ENCODE results near the gene TGFBI.

TGFBI gene

GRCh38 chr5:136080483-136081216, 51.9 kb downstream of the TGFBI start:
- no peaks in the 10 kb centered on the region for H3K27me3 ChIP-seq (ENCODE audit: control insufficient read depth in 5 of 5, insufficient read depth in 4 of 5, low read length in 5 of 5)
- H3K9ac ChIP-seq (ENCODE audit: low read length in 5 of 5) = peak overlapping the region in 4 of 5 donors; percentile 30 to 50 (median 39)

DNA sequence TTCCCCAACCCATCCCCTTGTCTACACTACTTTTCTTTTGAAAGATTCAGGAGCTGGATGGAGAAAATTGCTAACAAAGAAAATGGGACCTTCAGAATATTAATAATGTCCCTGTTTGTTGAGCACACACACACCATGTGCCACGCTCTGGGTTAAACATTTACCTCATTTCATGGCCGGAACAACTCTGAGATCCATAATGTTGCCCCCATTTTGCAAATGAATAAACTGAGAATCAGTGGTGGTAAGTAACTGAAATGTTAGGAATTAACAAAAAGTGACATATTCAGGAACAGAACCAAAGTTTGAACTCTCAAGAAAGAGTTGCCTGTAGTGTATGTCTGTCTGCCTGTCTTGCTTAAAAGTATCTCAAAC, 52.4 kb downstream of the TGFBI start:
- no peak overlapping the region for H3K27ac ChIP-seq (ENCODE audit: low read depth, low read length)
- H3K9ac ChIP-seq (ENCODE audit: low read length in 5 of 5) = peak overlapping the region in 2 of 5 donors; percentile 31 to 45
- H3K9me3 ChIP-seq (ENCODE audit: control insufficient read depth in 5 of 5, low read length in 5 of 5) = no peaks in the 10 kb centered on the region
- H3K27me3 ChIP-seq (ENCODE audit: control insufficient read depth in 5 of 5, insufficient read depth in 4 of 5, low read length in 5 of 5) = no peaks in the 10 kb centered on the region
- peaks cover 3 to 36% (median 15%) of the 10 kb centered on the region in 5 donors for H3K4me1 ChIP-seq (ENCODE audit: control insufficient read depth in 5 of 5, insufficient read depth in 5 of 5, low read length in 5 of 5)
- H3K36me3 ChIP-seq (ENCODE audit: control insufficient read depth in 5 of 5, insufficient read depth in 5 of 5, low read length in 5 of 5) = no peaks in the 10 kb centered on the region
- H3K4me3 ChIP-seq (ENCODE audit: low read depth in 1 of 5, low read length in 5 of 5) = peak overlapping the region in 1 of 5 donors; percentile 61

More at GRCh38 chr5:136080483-136081216, 51.9 kb downstream of the TGFBI start:
- Histone ChIP-seq H3K27ac (ENCODE audit: low read depth, low read length) (peak overlapping the region; percentile 38), H3K4me1 (ENCODE audit: control insufficient read depth in 5 of 5, insufficient read depth in 5 of 5, low read length in 5 of 5) (peaks cover 3 to 36% (median 15%) of the 10 kb centered on the region in 5 donors), H3K9me3 (ENCODE audit: control insufficient read depth in 5 of 5, low read length in 5 of 5) (no peaks in the 10 kb centered on the region), H3K36me3 (ENCODE audit: control insufficient read depth in 5 of 5, insufficient read depth in 5 of 5, low read length in 5 of 5) (no peaks in the 10 kb centered on the region), H3K4me3 (ENCODE audit: low read depth in 1 of 5, low read length in 5 of 5) (peak overlapping the region; percentile 47 to 70 (median 60))

- no peaks in the 10 kb centered on the region for H3K36me3 ChIP-seq (ENCODE audit: control insufficient read depth in 5 of 5, insufficient read depth in 5 of 5, low read length in 5 of 5)
- H3K4me1 ChIP-seq (ENCODE audit: control insufficient read depth in 5 of 5, insufficient read depth in 5 of 5, low read length in 5 of 5) = peaks cover 3 to 46% (median 19%) of the 10 kb centered on the region in 5 donors
- no peak overlapping the region for H3K4me3 ChIP-seq (ENCODE audit: low read depth in 1 of 5, low read length in 5 of 5)
- no peaks in the 10 kb centered on the region for H3K27me3 ChIP-seq (ENCODE audit: control insufficient read depth in 5 of 5, insufficient read depth in 4 of 5, low read length in 5 of 5)
- no peak overlapping the region for H3K9ac ChIP-seq (ENCODE audit: low read length in 5 of 5)
- H3K27ac ChIP-seq (ENCODE audit: low read depth, low read length) = no peak overlapping the region
- H3K9me3 ChIP-seq (ENCODE audit: control insufficient read depth in 5 of 5, low read length in 5 of 5) = no peaks in the 10 kb centered on the region
Observed at GRCh38 chr5:136082390-136083193, 53.8 kb downstream of the TGFBI start.

DNA sequence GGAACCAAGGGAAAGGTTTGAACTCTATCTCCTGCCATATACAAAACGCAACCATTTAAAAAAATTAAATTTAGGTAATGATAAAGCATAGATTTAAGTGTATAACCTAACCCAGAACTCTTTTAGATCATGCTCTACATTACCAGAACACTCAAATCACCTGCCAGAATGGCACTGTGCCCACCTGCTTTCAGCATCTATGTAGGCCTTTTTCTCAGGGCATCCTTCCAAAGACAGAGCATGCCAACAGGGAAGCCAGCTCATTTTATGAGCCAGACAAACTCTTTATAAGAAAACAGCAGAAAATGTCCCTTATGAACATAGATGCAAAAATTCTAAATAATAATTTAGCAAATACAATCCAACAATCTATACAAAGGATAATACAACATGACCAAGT, 55.9 kb downstream of the TGFBI start:
- Histone ChIP-seq H3K27ac (ENCODE audit: low read depth, low read length) (no peak overlapping the region), H3K9me3 (ENCODE audit: control insufficient read depth in 5 of 5, low read length in 5 of 5) (no peaks in the 10 kb centered on the region), H3K27me3 (ENCODE audit: control insufficient read depth in 5 of 5, insufficient read depth in 4 of 5, low read length in 5 of 5) (no peaks in the 10 kb centered on the region), H3K4me1 (ENCODE audit: control insufficient read depth in 5 of 5, insufficient read depth in 5 of 5, low read length in 5 of 5) (peaks cover 3 to 67% (median 30%) of the 10 kb centered on the region in 5 donors), H3K9ac (ENCODE audit: low read length in 5 of 5) (no peak overlapping the region), H3K36me3 (ENCODE audit: control insufficient read depth in 5 of 5, insufficient read depth in 5 of 5, low read length in 5 of 5) (no peaks in the 10 kb centered on the region), H3K4me3 (ENCODE audit: low read depth in 1 of 5, low read length in 5 of 5) (no peak overlapping the region)

GRCh38 chr5:136086783-136087566, 58.2 kb downstream of the TGFBI start:
- Histone ChIP-seq H3K36me3 (ENCODE audit: control insufficient read depth in 5 of 5, insufficient read depth in 5 of 5, low read length in 5 of 5) (no peaks in the 10 kb centered on the region), H3K9me3 (ENCODE audit: control insufficient read depth in 5 of 5, low read length in 5 of 5) (no peaks in the 10 kb centered on the region), H3K4me1 (ENCODE audit: control insufficient read depth in 5 of 5, insufficient read depth in 5 of 5, low read length in 5 of 5) (peaks cover 3 to 55% (median 21%) of the 10 kb centered on the region in 5 donors), H3K9ac (ENCODE audit: low read length in 5 of 5) (no peak overlapping the region), H3K27ac (ENCODE audit: low read depth, low read length) (peak overlapping the region; percentile 54), H3K4me3 (ENCODE audit: low read depth in 1 of 5, low read length in 5 of 5) (no peak overlapping the region), H3K27me3 (ENCODE audit: control insufficient read depth in 5 of 5, insufficient read depth in 4 of 5, low read length in 5 of 5) (no peaks in the 10 kb centered on the region)

DNA sequence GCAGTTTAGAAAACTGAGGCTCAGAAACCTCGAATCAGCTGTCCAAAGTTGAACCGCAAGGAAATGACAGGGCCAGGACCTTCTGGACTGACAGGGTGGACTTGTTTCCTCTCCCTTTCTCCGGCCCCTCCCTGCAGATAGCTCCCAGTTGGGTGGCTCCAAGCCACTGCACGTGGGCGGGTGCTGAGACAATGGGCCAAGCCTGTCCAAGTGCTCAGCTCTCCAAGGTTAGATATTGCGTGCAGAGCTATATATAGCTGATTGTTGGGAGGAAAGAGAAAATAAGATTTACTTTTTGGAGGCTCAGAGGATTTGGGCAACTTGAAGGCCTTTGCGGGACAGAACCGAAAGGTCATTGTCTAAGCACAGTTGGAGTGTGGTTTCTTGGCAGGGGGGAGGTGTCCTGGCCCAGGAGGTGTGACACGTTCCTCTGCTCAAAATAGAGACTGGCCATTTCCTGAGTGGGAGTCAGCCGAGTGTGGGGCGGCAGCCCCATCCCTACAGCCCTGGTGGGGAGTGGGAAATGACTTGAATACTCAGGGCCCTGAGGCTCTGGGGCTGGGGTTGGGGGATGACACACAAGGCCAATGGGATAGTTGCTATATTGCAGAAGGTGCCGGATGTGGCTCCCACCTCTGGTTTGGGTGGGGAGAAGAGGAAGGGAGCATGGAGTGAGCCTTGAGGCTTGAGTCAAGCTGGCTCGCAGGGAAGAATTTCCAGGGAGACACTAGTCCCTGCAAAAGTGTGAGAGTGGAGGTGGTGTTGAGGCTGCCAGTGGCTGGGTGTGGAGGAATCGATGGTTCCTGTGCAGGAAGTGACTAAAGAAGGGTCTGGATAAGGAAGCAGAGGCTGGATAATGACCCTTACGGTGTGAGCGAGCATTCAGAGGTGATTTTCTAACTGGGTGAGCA, 59.4 kb downstream of the TGFBI start:
- H3K9ac ChIP-seq (ENCODE audit: low read length in 5 of 5) = peak overlapping the region in 1 of 5 donors; percentile 4
- peak overlapping the region; percentile 54 for H3K27ac ChIP-seq (ENCODE audit: low read depth, low read length)
- no peaks in the 10 kb centered on the region for H3K36me3 ChIP-seq (ENCODE audit: control insufficient read depth in 5 of 5, insufficient read depth in 5 of 5, low read length in 5 of 5)
- H3K27me3 ChIP-seq (ENCODE audit: control insufficient read depth in 5 of 5, insufficient read depth in 4 of 5, low read length in 5 of 5) = no peaks in the 10 kb centered on the region
- H3K4me3 ChIP-seq (ENCODE audit: low read depth in 1 of 5, low read length in 5 of 5) = peak overlapping the region in 1 of 5 donors; percentile 35
- H3K9me3 ChIP-seq (ENCODE audit: control insufficient read depth in 5 of 5, low read length in 5 of 5) = no peaks in the 10 kb centered on the region
- H3K4me1 ChIP-seq (ENCODE audit: control insufficient read depth in 5 of 5, insufficient read depth in 5 of 5, low read length in 5 of 5) = peaks cover 0 to 48% (median 17%) of the 10 kb centered on the region in 5 donors

- H3K9me3 ChIP-seq (ENCODE audit: control insufficient read depth in 5 of 5, low read length in 5 of 5) = no peaks in the 10 kb centered on the region
- no peak overlapping the region for H3K4me3 ChIP-seq (ENCODE audit: low read depth in 1 of 5, low read length in 5 of 5)
- peak overlapping the region; percentile 7 for H3K27ac ChIP-seq (ENCODE audit: low read depth, low read length)
- no peaks in the 10 kb centered on the region for H3K27me3 ChIP-seq (ENCODE audit: control insufficient read depth in 5 of 5, insufficient read depth in 4 of 5, low read length in 5 of 5)
- H3K9ac ChIP-seq (ENCODE audit: low read length in 5 of 5) = no peak overlapping the region
- no peaks in the 10 kb centered on the region for H3K36me3 ChIP-seq (ENCODE audit: control insufficient read depth in 5 of 5, insufficient read depth in 5 of 5, low read length in 5 of 5)
- H3K4me1 ChIP-seq (ENCODE audit: control insufficient read depth in 5 of 5, insufficient read depth in 5 of 5, low read length in 5 of 5) = peaks cover 0 to 52% (median 17%) of the 10 kb centered on the region in 5 donors
Observed at GRCh38 chr5:136089791-136090190, 61.0 kb downstream of the TGFBI start.

DNA sequence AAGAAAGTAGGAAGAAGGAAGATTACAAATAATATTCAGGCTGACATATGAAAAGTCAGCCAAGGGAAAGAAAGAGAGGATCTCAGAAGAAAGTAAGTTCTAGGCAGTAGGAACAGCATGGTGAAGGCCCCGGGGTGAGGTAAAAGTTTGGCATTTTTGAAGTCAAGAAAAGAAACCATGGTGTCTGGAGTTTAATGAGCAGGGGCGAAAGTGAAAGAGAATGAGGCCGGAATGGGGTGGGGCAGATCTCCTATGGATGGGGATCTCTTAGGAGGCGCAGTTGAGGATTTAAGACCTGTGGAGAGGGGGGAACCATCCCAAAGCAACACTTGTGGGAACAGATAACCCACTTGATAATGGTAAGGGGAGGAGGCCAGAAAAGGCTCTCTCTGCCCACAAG, 61.5 kb downstream of the TGFBI start:
- no peak overlapping the region for H3K9ac ChIP-seq (ENCODE audit: low read length in 5 of 5)
- H3K27ac ChIP-seq (ENCODE audit: low read depth, low read length) = peak overlapping the region; percentile 7
- H3K9me3 ChIP-seq (ENCODE audit: control insufficient read depth in 5 of 5, low read length in 5 of 5) = no peaks in the 10 kb centered on the region
- H3K4me1 ChIP-seq (ENCODE audit: control insufficient read depth in 5 of 5, insufficient read depth in 5 of 5, low read length in 5 of 5) = peaks cover 0 to 52% (median 17%) of the 10 kb centered on the region in 5 donors
- no peaks in the 10 kb centered on the region for H3K36me3 ChIP-seq (ENCODE audit: control insufficient read depth in 5 of 5, insufficient read depth in 5 of 5, low read length in 5 of 5)
- no peak overlapping the region for H3K4me3 ChIP-seq (ENCODE audit: low read depth in 1 of 5, low read length in 5 of 5)
- no peaks in the 10 kb centered on the region for H3K27me3 ChIP-seq (ENCODE audit: control insufficient read depth in 5 of 5, insufficient read depth in 4 of 5, low read length in 5 of 5)
